GM12892 (cell line): ENCODE data around the gene CAPN12.

Experiments
- DNase-seq: peaks from one replicate; pipeline ENCODE4 v3.0.0; 2011; ENCODE audit not compliant: insufficient read length
- FAIRE-seq: peaks from 2 replicates; lab custom pipeline; 2011; peaks lifted over from hg19 to GRCh38; lab: Jason Lieb, UNC
- POLR2A ChIP-seq: IDR thresholded peaks from 2 replicates; pipeline ENCODE4 v1.6.1; 2011; ENCODE audit warnings: low read depth, low read length, control low read depth
- POLR2AphosphoS5 ChIP-seq: IDR thresholded peaks from 2 replicates; pipeline ENCODE4 v1.6.1; 2011; ENCODE audit warnings: low read depth, low read length, control low read depth
- TAF1 ChIP-seq: IDR thresholded peaks from 2 replicates; pipeline ENCODE4 v1.6.1; 2011; ENCODE audit warnings: low read depth, mild to moderate bottlenecking, control low read depth, low read length, borderline replicate concordance

Gene CAPN12

GRCh38 chr19:38725469-38726283 lies 18.6 kb downstream of the CAPN12 start:
- FAIRE-seq (no peak), DNase-seq (no peak)
- TF ChIP-seq TAF1 (no peak), POLR2AphosphoS5 (no peak), POLR2A (no peak)

GRCh38 chr19:38723990-38724854 lies 20.1 kb downstream of the CAPN12 start:
- DNase-seq (no peak), FAIRE-seq (no peak)
- TF ChIP-seq POLR2AphosphoS5 (no peak), TAF1 (no peak), POLR2A (no peak)

GRCh38 chr19:38723606-38723965 lies 20.7 kb downstream of the CAPN12 start:
- DNase-seq = no peak
- no peak for FAIRE-seq
- TF ChIP-seq TAF1 = no peak
- no peak for TF ChIP-seq POLR2AphosphoS5
- TF ChIP-seq POLR2A = no peak

- TF ChIP-seq POLR2A = no peak
- no peak for TF ChIP-seq POLR2AphosphoS5
- no peak for TF ChIP-seq TAF1
- FAIRE-seq = no peak
- no peak for DNase-seq
Measured at GRCh38 chr19:38722947-38723605, 21.2 kb downstream of the CAPN12 start.

- FAIRE-seq (no peak), DNase-seq (no peak)
- TF ChIP-seq POLR2AphosphoS5 = no peak
- TF ChIP-seq POLR2A = no peak
- TF ChIP-seq TAF1 = no peak
Measured at GRCh38 chr19:38721979-38722773, 22.1 kb downstream of the CAPN12 start.

GRCh38 chr19:38721496-38721895 lies 22.8 kb downstream of the CAPN12 start:
- no peak for FAIRE-seq
- no peak for TF ChIP-seq POLR2AphosphoS5
- TF ChIP-seq TAF1 = no peak
- no peak for TF ChIP-seq POLR2A
- DNase-seq = no peak

- DNase-seq (no peak), FAIRE-seq (no peak)
- TF ChIP-seq POLR2AphosphoS5 = no peak
- TF ChIP-seq POLR2A = no peak
Measured at GRCh38 chr19:38720559-38721236, 23.6 kb downstream of the CAPN12 start.

GRCh38 chr19:38719761-38720558 lies 24.3 kb downstream of the CAPN12 start:
- TF ChIP-seq TAF1 (no peak), POLR2A (no peak), POLR2AphosphoS5 (no peak)
- DNase-seq (no peak), FAIRE-seq (no peak)

GRCh38 chr19:38718747-38719543 lies 25.3 kb downstream of the CAPN12 start:
- FAIRE-seq (no peak), DNase-seq (no peak)
- TF ChIP-seq POLR2AphosphoS5 (no peak), TAF1 (no peak), POLR2A (no peak)
